ENCODE results near the gene B3GALT5.

GRCh38 chr21:39637971-39638240 lies 25.2 kb downstream of the B3GALT5 start:
- no peak for TF ChIP-seq EZH2 (IDR thresholded peaks at IDR 0.05; ENCODE audit: low read length, unreplicated experiment)
- TF ChIP-seq EZH2phosphoT487 (IDR thresholded peaks at IDR 0.05; ENCODE audit: borderline replicate concordance, low read length), result no peak

All from PC-3 (cell line).